IPS-NIHi11 (cell line): ENCODE results near the gene CORO6.
"Not testable (repeated sequence)": the region's sequence is repeated elsewhere in the genome, so short reads cannot be mapped to it uniquely, and the experiment has no call there.

Experiments
- DNase-seq: peaks from one replicate; pipeline ENCODE4 v3.0.0; 2012; ENCODE audit warnings: mixed read lengths, low spot score

The CORO6 gene

GRCh38 chr17:29622337-29623282 lies at the start of gene CORO6:
TSS of gene CORO6 (minus strand) at chr17:29622912. CDS start at chr17:29621421, 1,491 bp downstream.
- peak; percentile 90 for DNase-seq

- no peak for DNase-seq
Observed at GRCh38 chr17:29671661-29672060, 48.9 kb upstream of the CORO6 start.

GRCh38 chr17:29669266-29669665 lies 46.6 kb upstream of the CORO6 start:
- DNase-seq = no peak

GRCh38 chr17:29667969-29668368 lies 45.3 kb upstream of the CORO6 start:
- peak; percentile 24 for DNase-seq

GRCh38 chr17:29665481-29665810 lies 42.7 kb upstream of the CORO6 start:
- DNase-seq = no peak

GRCh38 chr17:29664743-29665480 lies 42.2 kb upstream of the CORO6 start:
- no peak for DNase-seq

GRCh38 chr17:29663155-29663554 lies 40.4 kb upstream of the CORO6 start:
- DNase-seq = peak; percentile 25

GRCh38 chr17:29661213-29661612 lies 38.5 kb upstream of the CORO6 start:
- DNase-seq = no peak

- DNase-seq = no peak
Observed at GRCh38 chr17:29659155-29659554, 36.4 kb upstream of the CORO6 start.

- no peak for DNase-seq
Observed at GRCh38 chr17:29655323-29655722, 32.6 kb upstream of the CORO6 start.

- no peak for DNase-seq
Observed at GRCh38 chr17:29653995-29654714, 31.4 kb upstream of the CORO6 start.

GRCh38 chr17:29652976-29653375 lies 30.3 kb upstream of the CORO6 start:
- no peak for DNase-seq

- DNase-seq = not testable (repeated sequence)
Observed at GRCh38 chr17:29651913-29652312, 29.2 kb upstream of the CORO6 start.

GRCh38 chr17:29650396-29650795 lies 27.7 kb upstream of the CORO6 start:
- DNase-seq = no peak

- no peak for DNase-seq
Observed at GRCh38 chr17:29649359-29649758, 26.6 kb upstream of the CORO6 start.

GRCh38 chr17:29648005-29648404 lies 25.3 kb upstream of the CORO6 start:
- DNase-seq = no peak

- no peak for DNase-seq
Observed at GRCh38 chr17:29645515-29646051, 22.9 kb upstream of the CORO6 start.

GRCh38 chr17:29643817-29644160 lies 21.1 kb upstream of the CORO6 start:
- DNase-seq = no peak

GRCh38 chr17:29642171-29642611 lies 19.5 kb upstream of the CORO6 start:
- DNase-seq = no peak

- no peak for DNase-seq
Observed at GRCh38 chr17:29640981-29641642, 18.4 kb upstream of the CORO6 start.

GRCh38 chr17:29640413-29640812 lies 17.7 kb upstream of the CORO6 start:
- no peak for DNase-seq

GRCh38 chr17:29633886-29634285 lies 11.2 kb upstream of the CORO6 start:
- no peak for DNase-seq
